HPDE6-E6E7 (cell line): ENCODE results near the gene RAPGEF4.

Experiments
- DNase-seq: peaks from one replicate; pipeline ENCODE4 v3.0.0; 2011; ENCODE audit warnings: missing footprints; ENCODE audit errors: extremely low spot score

Gene RAPGEF4

GRCh38 chr2:172937884-172938712 lies 202.5 kb downstream of the RAPGEF4 start:
- no peak for DNase-seq

- DNase-seq = no peak
These were observed 203.2 kb downstream of the RAPGEF4 start for GRCh38 chr2:172938713-172939375.

- DNase-seq = no peak
These were observed 207.9 kb downstream of the RAPGEF4 start for GRCh38 chr2:172943539-172943938.

DNA sequence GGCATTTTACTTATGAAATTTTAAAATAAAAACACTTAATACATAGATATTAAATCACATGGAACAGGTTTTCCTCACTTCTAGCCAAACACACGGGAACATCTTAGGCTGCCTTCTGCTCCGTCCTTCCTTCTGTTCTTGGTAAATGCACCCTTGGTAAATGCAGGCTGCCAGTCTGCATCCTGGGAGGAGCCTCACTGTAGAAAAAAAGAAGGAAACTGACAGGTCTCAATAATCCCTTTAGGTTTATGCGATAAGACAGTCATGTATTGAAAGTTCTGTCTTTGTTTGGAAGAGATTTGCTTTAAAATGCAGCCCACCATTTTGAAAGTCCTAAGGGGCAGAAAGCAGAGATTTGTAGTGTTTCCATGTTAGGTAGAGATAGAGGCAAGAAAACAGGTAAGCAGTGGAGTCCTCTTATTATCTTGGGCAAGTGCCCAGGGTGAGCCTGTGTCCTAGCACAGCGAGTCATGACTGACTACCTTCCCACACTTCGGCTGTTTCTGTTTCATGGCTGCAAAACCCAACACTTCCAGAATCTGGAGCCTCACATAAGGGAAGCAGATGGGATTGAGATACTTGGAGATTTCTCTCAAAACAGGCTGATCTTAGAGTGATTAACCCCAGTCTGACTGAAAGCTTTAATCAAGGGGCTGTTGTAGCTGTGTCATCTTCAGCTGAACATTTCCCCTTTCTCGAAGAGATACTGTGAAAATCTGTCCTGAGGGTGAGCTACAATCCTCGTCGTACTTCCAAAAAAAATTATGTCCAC lies 208.6 kb downstream of the RAPGEF4 start:
- no peak for DNase-seq

DNA sequence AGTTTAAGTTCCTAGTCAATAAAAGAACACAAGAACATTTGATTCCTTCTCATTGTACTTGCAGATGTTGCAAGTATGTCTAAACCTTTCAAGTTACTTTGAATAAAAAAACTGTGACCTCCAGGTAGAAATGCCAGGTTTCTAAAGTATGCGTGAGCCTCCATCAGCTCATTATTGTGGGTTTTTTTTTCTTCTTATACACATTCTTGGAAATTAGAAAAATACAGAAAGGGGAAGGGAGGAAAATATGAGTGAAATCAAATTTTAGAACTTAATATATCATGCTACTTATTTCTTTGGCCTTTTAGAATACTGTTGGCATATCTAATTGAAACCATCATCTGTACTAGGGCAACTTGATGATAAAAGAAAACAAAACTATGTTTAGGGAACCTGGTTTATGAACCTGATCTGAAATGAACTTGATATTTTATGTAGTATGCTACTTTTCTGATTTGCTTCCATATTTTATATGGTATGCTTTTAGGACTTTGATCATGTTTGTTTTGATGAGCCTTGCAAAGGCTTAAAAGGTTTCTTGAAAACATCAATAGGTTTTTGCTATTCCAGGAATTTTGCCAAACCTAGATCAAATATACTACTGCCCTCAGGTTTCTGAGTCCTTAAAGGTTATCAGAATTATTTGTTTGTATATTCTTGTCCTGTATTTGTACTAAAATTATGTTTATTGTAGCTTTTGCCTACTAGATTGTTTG lies 209.3 kb downstream of the RAPGEF4 start:
- DNase-seq = no peak

DNA sequence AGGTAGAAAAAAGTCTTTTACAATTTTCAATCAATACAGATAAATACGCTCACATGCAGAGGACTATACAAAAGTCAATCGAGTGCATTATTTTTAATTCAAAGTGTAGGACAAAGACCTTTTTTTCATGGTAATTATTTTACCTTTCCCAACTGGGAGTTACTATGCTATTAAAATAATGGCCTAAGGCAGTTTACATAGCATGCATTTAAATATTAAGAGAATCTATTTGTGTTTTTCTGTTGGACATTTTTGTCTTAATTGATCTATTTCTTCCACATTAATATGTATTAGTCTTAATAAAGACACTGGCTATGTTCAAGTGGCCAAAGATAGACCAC lies 209.8 kb downstream of the RAPGEF4 start:
- DNase-seq = no peak

DNA sequence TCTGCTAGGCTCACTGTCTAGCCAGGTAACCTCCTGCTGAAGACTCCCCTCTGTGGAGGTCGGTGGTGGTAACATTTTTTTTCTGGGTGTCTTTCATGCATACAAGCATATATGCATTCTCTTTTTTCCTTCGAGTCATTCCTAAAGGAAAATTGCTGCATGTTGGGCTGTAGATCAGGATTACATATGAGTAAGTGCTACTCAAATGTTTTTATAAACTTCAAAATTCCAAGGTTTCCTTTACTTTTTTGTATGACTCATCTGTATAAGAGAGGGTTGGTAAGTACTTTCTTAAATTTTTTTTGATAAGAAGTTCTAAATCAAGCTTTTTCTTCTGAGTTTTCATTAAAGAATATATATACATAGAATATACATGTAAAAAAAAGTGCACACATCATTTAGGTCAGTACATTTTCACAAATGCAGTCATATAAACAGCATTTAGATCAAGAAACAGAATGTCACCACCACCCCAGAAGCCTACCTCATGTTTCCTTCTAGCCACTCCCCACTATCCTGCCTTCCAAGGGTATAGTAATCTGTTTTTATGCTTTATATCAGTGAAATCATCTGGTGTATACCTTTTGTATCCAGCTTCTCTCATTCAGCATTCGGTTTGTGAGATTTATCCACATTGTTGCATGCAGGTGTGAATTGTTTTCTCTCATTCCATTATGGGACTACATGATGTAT lies 212.0 kb downstream of the RAPGEF4 start:
- no peak for DNase-seq

DNA sequence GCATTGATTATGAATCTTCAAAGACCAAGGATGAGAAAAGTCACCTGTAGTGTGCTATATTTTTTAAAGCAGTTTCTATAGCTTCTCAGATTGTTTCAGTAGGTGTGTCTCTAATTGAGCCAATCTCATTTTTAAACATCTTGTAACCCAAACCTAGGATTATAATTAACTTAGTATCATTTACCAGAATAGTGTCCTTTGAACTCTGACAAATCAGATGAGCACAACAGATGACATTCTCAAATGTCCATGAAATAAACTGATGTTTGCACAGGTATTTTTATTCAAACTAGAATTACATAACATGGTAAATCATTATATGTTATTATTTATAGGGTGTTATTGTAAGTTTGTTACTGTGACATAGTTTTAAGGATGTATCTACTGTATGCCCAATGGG lies 213.9 kb downstream of the RAPGEF4 start:
- no peak for DNase-seq

- no peak for DNase-seq
These were observed 214.9 kb downstream of the RAPGEF4 start for GRCh38 chr2:172950565-172950964.

- DNase-seq = no peak
These were observed 215.9 kb downstream of the RAPGEF4 start for GRCh38 chr2:172951554-172951953.

DNA sequence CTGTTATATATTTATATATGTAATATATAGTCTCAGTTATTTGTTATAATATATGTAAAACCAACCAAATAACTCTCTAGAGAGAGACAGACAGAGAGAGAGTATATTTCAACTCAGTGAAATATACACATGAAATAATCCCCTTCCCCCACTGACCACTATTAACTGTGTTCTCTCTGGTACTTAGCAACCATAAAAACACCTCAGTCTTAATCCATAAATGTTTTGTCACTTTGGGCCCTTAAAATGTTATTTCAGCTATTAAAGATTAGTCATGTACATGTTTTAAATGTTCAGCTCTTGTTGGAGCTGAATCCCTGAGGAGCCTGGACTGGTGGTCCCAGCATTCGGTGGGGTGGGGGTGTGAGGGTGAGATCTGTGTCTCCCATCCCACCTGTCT lies 217.8 kb downstream of the RAPGEF4 start:
- no peak for DNase-seq

DNA sequence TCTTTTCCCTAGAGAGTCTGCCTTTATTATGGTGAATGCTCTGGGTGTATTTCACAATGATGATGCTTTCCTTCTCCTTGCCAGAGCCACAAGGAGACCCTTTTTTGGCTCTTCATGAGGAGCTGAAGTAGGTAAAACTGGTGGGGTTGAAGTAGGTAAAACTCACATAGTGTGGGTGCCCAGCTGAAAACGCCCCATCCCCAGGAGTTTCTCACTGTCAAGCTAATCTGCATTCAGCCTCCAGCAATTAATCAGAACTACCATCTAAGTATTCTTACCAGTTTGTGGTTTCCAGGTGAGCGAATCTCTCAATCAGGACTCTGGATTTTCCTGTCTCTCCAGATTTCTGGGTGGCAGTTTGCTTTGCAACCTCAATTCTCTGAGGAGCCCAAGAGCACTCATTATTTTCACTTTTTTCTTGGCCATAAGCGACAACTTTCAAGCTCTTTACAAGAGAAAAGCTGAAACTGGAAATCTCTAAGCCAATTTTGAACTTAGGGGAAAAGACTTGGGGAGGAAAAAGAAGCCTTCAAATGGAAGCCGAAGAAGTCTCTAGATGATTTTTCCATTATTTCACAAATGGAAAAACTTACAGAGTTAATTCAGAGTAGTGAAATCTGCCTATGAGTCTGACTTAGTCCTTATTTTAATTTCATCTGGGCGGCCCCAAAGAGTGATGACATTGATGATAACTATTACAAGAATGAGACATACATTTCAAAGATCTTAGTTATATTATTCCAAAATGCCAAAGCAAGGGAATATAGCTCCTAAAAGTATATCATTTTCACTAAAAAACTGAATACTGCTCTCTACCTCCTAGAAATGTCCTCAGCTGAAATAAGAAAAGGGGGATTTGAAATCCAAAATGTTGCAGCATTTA lies 218.6 kb downstream of the RAPGEF4 start:
- DNase-seq = no peak

DNA sequence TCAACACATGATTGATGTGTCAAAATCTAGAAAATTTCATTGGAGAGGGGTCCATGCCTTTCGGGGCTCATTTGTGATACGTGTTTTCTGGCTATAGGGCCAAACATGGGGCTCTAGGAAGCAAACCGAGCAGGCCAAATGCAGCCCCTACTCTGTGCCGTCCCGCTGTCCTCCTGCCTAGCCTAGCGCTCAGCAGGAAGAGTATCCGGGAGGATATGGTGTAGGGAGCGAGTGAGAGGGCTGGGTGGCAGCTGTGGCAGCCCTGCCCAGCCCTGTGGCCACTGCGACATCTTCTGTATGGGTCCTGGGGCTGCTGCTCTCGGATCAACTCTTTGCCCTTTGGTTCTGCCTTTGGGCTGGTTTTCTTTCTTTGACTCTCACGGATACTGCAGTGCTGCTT lies 219.9 kb downstream of the RAPGEF4 start:
- no peak for DNase-seq

GRCh38 chr2:172957734-172958133 lies 222.1 kb downstream of the RAPGEF4 start:
- DNase-seq = no peak

DNA sequence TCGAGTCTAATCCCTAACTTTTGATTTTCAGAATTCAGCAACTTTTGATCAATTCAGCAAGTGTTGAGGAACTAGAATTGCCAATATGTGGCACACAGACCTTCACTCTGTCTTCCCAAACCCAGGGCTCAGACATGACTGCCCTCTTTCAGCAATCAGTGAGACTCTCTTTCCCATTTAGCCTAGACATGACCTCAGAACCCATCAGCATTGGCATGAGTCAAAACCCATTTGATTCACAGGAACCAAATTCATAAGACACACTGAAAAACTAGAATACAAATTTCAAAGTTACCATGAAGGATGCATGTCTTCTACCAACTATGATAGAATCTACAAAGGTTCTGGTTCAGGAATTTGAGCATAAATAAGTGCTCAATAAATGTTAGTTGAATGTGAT lies 226.4 kb downstream of the RAPGEF4 start:
- DNase-seq = no peak

GRCh38 chr2:172962824-172963223 lies 227.2 kb downstream of the RAPGEF4 start:
- no peak for DNase-seq

DNA sequence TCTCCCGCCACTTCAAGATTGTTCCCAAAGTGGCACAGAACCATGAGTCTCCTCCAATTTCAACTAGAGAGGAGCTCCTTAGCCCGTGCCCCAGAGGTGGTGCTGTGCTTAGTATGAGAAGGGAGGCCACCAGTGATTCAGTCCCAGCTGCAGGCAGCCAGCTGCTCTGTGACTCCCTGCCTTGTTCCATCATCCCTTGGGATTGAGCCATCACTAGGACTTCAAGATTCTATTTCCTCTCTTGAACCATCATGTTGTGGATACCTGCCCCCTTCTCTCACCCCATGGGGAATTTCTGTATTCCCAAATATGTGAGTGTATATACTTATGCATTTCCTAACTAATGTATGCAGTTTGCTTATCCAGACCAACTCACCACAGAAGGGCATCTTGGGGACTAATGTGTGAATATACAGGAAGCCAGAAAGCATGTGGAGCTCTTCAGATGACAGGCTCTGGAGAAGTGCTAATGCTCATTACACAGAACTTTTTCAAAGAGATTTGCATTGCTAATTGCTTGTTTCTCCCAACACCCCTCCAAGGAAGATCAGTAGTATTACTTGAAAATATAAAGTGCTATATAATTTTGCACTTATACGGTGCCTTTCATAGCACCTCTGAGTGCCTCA lies 229.0 kb downstream of the RAPGEF4 start:
- no peak for DNase-seq

DNA sequence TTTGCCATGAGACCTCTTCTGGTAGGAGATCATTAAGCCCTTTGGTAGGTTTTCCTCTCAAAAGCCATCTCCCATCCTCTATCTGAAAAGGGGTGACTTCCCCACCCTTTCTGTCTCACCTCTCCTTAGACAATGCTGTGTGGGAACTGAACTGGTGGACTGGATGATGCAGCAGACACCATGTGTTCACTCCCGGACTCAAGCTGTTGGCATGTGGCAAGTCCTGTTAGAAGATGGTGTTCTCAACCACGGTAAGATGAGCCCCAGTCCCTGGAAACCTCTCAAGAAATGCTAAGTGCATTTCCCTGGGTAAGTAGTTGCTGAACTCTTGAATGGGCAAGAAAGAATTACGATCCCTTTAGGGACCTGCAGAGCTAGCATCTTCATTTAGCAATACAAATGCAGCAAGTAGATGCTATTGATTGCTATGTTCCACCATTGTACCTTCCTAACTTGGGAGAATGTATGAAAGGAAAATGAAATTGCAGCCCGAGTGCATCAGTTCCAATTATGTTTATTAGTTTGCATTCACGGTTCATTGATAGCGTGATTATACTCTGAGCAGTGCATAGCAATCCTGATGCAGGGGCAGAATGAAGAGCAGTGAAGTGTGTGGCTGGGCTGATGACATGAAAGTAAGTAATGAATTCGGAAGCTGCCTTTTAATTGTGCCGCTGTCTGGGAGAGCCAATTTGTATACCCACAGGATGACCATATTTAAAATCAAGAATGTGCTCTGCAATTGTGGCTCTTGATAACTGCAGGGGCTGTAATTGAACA lies 230.0 kb downstream of the RAPGEF4 start:
- no peak for DNase-seq
